PC-3 (cell line): ENCODE results near the gene WFDC11.

Source experiments
- CTCF ChIP-seq: fragments of 300-600 bp; sonication (generic); conservative IDR thresholded peaks from 2 replicates; pipeline ENCODE4 v1.5.1; 2017; ENCODE audit warnings: antibody characterized with exemption, low read depth, mild to moderate bottlenecking, low read length
- EZH2 ChIP-seq: fragments of 300-600 bp; sonication (generic); IDR thresholded peaks from one replicate; pipeline ENCODE4 v1.6.1; 2017; ENCODE audit warnings: antibody characterized with exemption, mild to moderate bottlenecking, low read length; ENCODE audit not compliant: unreplicated experiment
- EZH2phosphoT487 ChIP-seq: fragments of 300-600 bp; sonication (generic); IDR thresholded peaks from 2 replicates; pipeline ENCODE4 v1.6.1; 2018; ENCODE audit warnings: mild to moderate bottlenecking, antibody characterized with exemption, low read length, borderline replicate concordance

- TF ChIP-seq CTCF (no peak), EZH2 (no peak), EZH2phosphoT487 (no peak)
Measured at GRCh38 chr20:45649312-45649863, 20.7 kb downstream of the WFDC11 start.
